Adipocyte (in vitro differentiated cells): ENCODE measurements around the gene FBXL7.

Experiments
- DNase-seq: peaks from one replicate; pipeline ENCODE4 v3.0.0-alpha.2; 2015; ENCODE audit warnings: low read depth
- H3K27me3 ChIP-seq: replicated peaks from 2 replicates; pipeline ENCODE4 v1.7.0; 2013; ENCODE audit warnings: mild to moderate bottlenecking, low read length, moderate library complexity; ENCODE audit not compliant: control insufficient read depth, insufficient read depth
- H3K36me3 ChIP-seq: 2 replicates; pipeline ENCODE4 v1.7.0; 2013; ENCODE audit warnings: low read length, mild to moderate bottlenecking, moderate library complexity; ENCODE audit not compliant: control insufficient read depth, insufficient read depth, severe bottlenecking
- H3K4me1 ChIP-seq: 2 replicates; pipeline ENCODE4 v1.7.0; 2013; ENCODE audit warnings: mild to moderate bottlenecking, low read length, moderate library complexity; ENCODE audit not compliant: control insufficient read depth, insufficient read depth
- H3K4me3 ChIP-seq: 2 replicates; pipeline ENCODE4 v1.7.0; 2013; ENCODE audit warnings: mild to moderate bottlenecking, low read length, moderate library complexity
- H3K9ac ChIP-seq: 2 replicates; pipeline ENCODE4 v1.7.0; 2013; ENCODE audit warnings: mild to moderate bottlenecking, low read length, moderate library complexity
- H3K9me3 ChIP-seq: 2 replicates; pipeline ENCODE4 v1.7.0; 2013; ENCODE audit warnings: mild to moderate bottlenecking, low read length, moderate library complexity; ENCODE audit not compliant: control insufficient read depth

FBXL7 gene

GRCh38 chr5:15893866-15894265 is 393.9 kb downstream of the FBXL7 start:
- no peak for DNase-seq
- no peaks in the 10 kb centered on the region for H3K36me3 ChIP-seq
- no peaks in the 10 kb centered on the region for H3K4me1 ChIP-seq
- no peak overlapping the region for H3K4me3 ChIP-seq
- no peaks in the 10 kb centered on the region for H3K27me3 ChIP-seq
- no peaks in the 10 kb centered on the region for H3K9me3 ChIP-seq
- no peak overlapping the region for H3K9ac ChIP-seq

GRCh38 chr5:15897656-15898055 is 397.7 kb downstream of the FBXL7 start:
- H3K27me3 ChIP-seq: no peaks in the 10 kb centered on the region
- no peaks in the 10 kb centered on the region for H3K36me3 ChIP-seq
- peak; percentile 42 for DNase-seq
- peaks cover 4% of the 10 kb centered on the region for H3K4me1 ChIP-seq
- H3K9me3 ChIP-seq: no peaks in the 10 kb centered on the region
- H3K9ac ChIP-seq: no peak overlapping the region
- no peak overlapping the region for H3K4me3 ChIP-seq

- H3K4me1 ChIP-seq: peaks cover 4% of the 10 kb centered on the region
- no peaks in the 10 kb centered on the region for H3K27me3 ChIP-seq
- no peak overlapping the region for H3K4me3 ChIP-seq
- no peaks in the 10 kb centered on the region for H3K36me3 ChIP-seq
- DNase-seq: no peak
- H3K9ac ChIP-seq: no peak overlapping the region
- no peaks in the 10 kb centered on the region for H3K9me3 ChIP-seq
Observed at GRCh38 chr5:15898641-15899040, 398.7 kb downstream of the FBXL7 start.

GRCh38 chr5:15899481-15899880 is 399.5 kb downstream of the FBXL7 start:
- no peaks in the 10 kb centered on the region for H3K9me3 ChIP-seq
- H3K4me1 ChIP-seq: peaks cover 7% of the 10 kb centered on the region
- DNase-seq: no peak
- H3K4me3 ChIP-seq: no peak overlapping the region
- no peaks in the 10 kb centered on the region for H3K27me3 ChIP-seq
- no peak overlapping the region for H3K9ac ChIP-seq
- H3K36me3 ChIP-seq: no peaks in the 10 kb centered on the region

- Histone ChIP-seq H3K4me1 (peaks cover 22% of the 10 kb centered on the region), H3K36me3 (no peaks in the 10 kb centered on the region), H3K27me3 (no peaks in the 10 kb centered on the region), H3K4me3 (no peak overlapping the region), H3K9me3 (no peaks in the 10 kb centered on the region), H3K9ac (no peak overlapping the region)
- DNase-seq: no peak
Observed at GRCh38 chr5:15901151-15901550, 401.2 kb downstream of the FBXL7 start.

- Histone ChIP-seq H3K4me3 (no peak overlapping the region), H3K27me3 (no peaks in the 10 kb centered on the region), H3K9ac (no peak overlapping the region), H3K4me1 (peaks cover 22% of the 10 kb centered on the region), H3K36me3 (no peaks in the 10 kb centered on the region), H3K9me3 (no peaks in the 10 kb centered on the region)
- DNase-seq: no peak
Observed at GRCh38 chr5:15902066-15902465, 402.1 kb downstream of the FBXL7 start.

GRCh38 chr5:15904899-15905830 is 405.2 kb downstream of the FBXL7 start:
- Histone ChIP-seq H3K27me3 (no peaks in the 10 kb centered on the region), H3K36me3 (no peaks in the 10 kb centered on the region), H3K9me3 (no peaks in the 10 kb centered on the region), H3K4me1 (peaks cover 22% of the 10 kb centered on the region), H3K4me3 (peak overlapping the region; percentile 48), H3K9ac (peak overlapping the region; percentile 61)
- DNase-seq: peak; percentile 76

- peak; percentile 24 for DNase-seq
- H3K4me3 ChIP-seq: peak overlapping the region; percentile 72
- no peaks in the 10 kb centered on the region for H3K36me3 ChIP-seq
- peak overlapping the region; percentile 48 for H3K9ac ChIP-seq
- no peaks in the 10 kb centered on the region for H3K27me3 ChIP-seq
- no peaks in the 10 kb centered on the region for H3K9me3 ChIP-seq
- peaks cover 11% of the 10 kb centered on the region for H3K4me1 ChIP-seq
Observed at GRCh38 chr5:15914638-15915037, 414.7 kb downstream of the FBXL7 start.

GRCh38 chr5:15926586-15926985 is 426.6 kb downstream of the FBXL7 start:
- no peak overlapping the region for H3K9ac ChIP-seq
- H3K36me3 ChIP-seq: peaks cover 2% of the 10 kb centered on the region
- H3K4me1 ChIP-seq: no peaks in the 10 kb centered on the region
- no peak overlapping the region for H3K4me3 ChIP-seq
- no peaks in the 10 kb centered on the region for H3K27me3 ChIP-seq
- H3K9me3 ChIP-seq: no peaks in the 10 kb centered on the region
- peak; percentile 41 for DNase-seq

GRCh38 chr5:15927710-15928380 is 427.9 kb downstream of the FBXL7 start:
- no peaks in the 10 kb centered on the region for H3K4me1 ChIP-seq
- H3K9ac ChIP-seq: no peak overlapping the region
- no peaks in the 10 kb centered on the region for H3K9me3 ChIP-seq
- no peak overlapping the region for H3K4me3 ChIP-seq
- H3K36me3 ChIP-seq: peaks cover 2% of the 10 kb centered on the region
- no peaks in the 10 kb centered on the region for H3K27me3 ChIP-seq
- no peak for DNase-seq

GRCh38 chr5:15929611-15930263 is 429.8 kb downstream of the FBXL7 start:
- DNase-seq: peak; percentile 66
- Histone ChIP-seq H3K4me3 (no peak overlapping the region), H3K9me3 (no peaks in the 10 kb centered on the region), H3K4me1 (no peaks in the 10 kb centered on the region), H3K27me3 (no peaks in the 10 kb centered on the region), H3K36me3 (peaks cover 2% of the 10 kb centered on the region), H3K9ac (no peak overlapping the region)
